Measurements from ENCODE around the gene XXYLT1. TPM values are rescaled to one million over a fixed set of nuclear protein-coding genes. Genes with fewer than 3 reads are reported as not detected.
"Not testable (repeated sequence)": the region's sequence is repeated elsewhere in the genome, so short reads cannot be mapped to it uniquely, and the experiment has no call there.

Gene XXYLT1
- total RNA-seq, 1 donor from 2014 or later = 8.9 TPM

GRCh38 chr3:195110647-195111318, 160.2 kb downstream of the XXYLT1 start:
- ATAC-seq (peak in 1 of 2 donors; percentile 54), DNase-seq (no peak)
- intact Hi-C loops (cut with DNase I) = no loop called here
- no peak overlapping the region for H3K27ac ChIP-seq
- H3K4me1 ChIP-seq = peaks cover 10% of the 10 kb centered on the region
- H3K4me3 ChIP-seq = no peak overlapping the region
- H3K36me3 ChIP-seq = no peaks in the 10 kb centered on the region
- no peaks in the 10 kb centered on the region for H3K27me3 ChIP-seq (ENCODE audit: low read depth)
- no peaks in the 10 kb centered on the region for H3K9me3 ChIP-seq
- TF ChIP-seq CTCF (IDR thresholded peaks at IDR 0.05) = no peak

- Histone ChIP-seq H3K36me3 (no peaks in the 10 kb centered on the region), H3K4me3 (no peak overlapping the region), H3K27me3 (ENCODE audit: low read depth) (no peaks in the 10 kb centered on the region), H3K9me3 (no peaks in the 10 kb centered on the region), H3K4me1 (peaks cover 15% of the 10 kb centered on the region), H3K27ac (no peak overlapping the region)
- DNase-seq (no peak), ATAC-seq (no peak)
- intact Hi-C loops (cut with DNase I) = loop anchor here (10.0 kb wide), 1 partner anchor 424 kb away; the partner anchor contains the start of gene FAM43A
- no peak for TF ChIP-seq CTCF (IDR thresholded peaks at IDR 0.05)
These were observed 161.8 kb downstream of the XXYLT1 start for GRCh38 chr3:195109098-195109657.

- Histone ChIP-seq H3K27ac (no peak overlapping the region), H3K4me1 (peaks cover 22% of the 10 kb centered on the region), H3K27me3 (ENCODE audit: low read depth) (no peaks in the 10 kb centered on the region), H3K9me3 (no peaks in the 10 kb centered on the region), H3K4me3 (no peak overlapping the region), H3K36me3 (no peaks in the 10 kb centered on the region)
- no peak for TF ChIP-seq CTCF (IDR thresholded peaks at IDR 0.05)
- no peak for DNase-seq
- no peak for ATAC-seq
- intact Hi-C loops (cut with DNase I) = loop anchor here (10.0 kb wide), 1 partner anchor 423 kb away; the partner anchor contains the start of gene FAM43A
These were observed 163.4 kb downstream of the XXYLT1 start for GRCh38 chr3:195107593-195107992.

- intact Hi-C loops (cut with DNase I) = loop anchor here (10.0 kb wide), 1 partner anchor 422 kb away; the partner anchor contains the start of gene FAM43A
- DNase-seq; ATAC-seq; H3K27ac ChIP-seq; H3K27me3 ChIP-seq (ENCODE audit: low read depth); H3K9me3 ChIP-seq; H3K4me3 ChIP-seq; H3K36me3 ChIP-seq: not testable (repeated sequence)
- H3K4me1 ChIP-seq = peaks cover 28% of the 10 kb centered on the region
These were observed 163.9 kb downstream of the XXYLT1 start for GRCh38 chr3:195107031-195107430.

DNA sequence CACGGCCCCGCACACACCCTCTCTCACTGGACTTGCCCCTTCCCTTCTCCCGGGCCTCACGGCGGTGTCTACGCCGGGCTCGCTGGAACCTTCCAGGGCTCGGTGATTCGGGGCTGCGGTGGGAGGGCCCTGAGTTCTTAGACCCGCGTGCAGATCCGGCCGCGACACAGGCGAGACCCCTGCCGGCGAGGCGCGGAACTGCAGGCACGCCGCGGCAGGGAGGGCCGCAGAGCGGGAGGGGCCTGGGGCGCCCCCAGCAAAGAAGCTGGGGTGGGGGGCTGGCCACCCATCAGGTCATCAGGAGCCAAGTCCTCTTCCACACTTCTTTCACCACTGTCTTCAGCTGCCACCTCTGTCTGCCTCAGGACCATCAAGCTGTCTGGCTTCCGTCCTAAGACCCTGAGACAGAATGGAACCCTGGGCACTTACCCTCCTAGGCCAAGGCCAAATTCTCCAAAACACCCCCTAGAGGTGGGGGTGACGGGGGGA, 164.5 kb downstream of the XXYLT1 start:
- peak; percentile 89 for ATAC-seq
- no peaks in the 10 kb centered on the region for H3K27me3 ChIP-seq (ENCODE audit: low read depth)

More for the DNA sequence above, 164.5 kb downstream of the XXYLT1 start:
- H3K27ac ChIP-seq = no peak overlapping the region
- no peak overlapping the region for H3K4me3 ChIP-seq
- TF ChIP-seq CTCF (IDR thresholded peaks at IDR 0.05) = peak; percentile 100
- intact Hi-C loops (cut with DNase I) = loop anchor here (10.0 kb wide), 1 partner anchor 422 kb away; the partner anchor contains the start of gene FAM43A
- peaks cover 30% of the 10 kb centered on the region for H3K4me1 ChIP-seq
- H3K9me3 ChIP-seq = no peaks in the 10 kb centered on the region
- H3K36me3 ChIP-seq = no peaks in the 10 kb centered on the region
- peak; percentile 84 for DNase-seq
